HEK293 (cell line): ENCODE results near the gene NEU4.

ENCODE experiments used
- EGR2 ChIP-seq: fragments of 450-650 bp; formaldehyde crosslinking; IDR thresholded peaks from 2 replicates; pipeline ENCODE4 v1.5.1; 2016; ENCODE audit warnings: low read depth, missing biosample characterization, missing genetic modification characterization
- GLIS1 ChIP-seq: fragments of 450-650 bp; formaldehyde crosslinking; IDR thresholded peaks from 2 replicates; pipeline ENCODE4 v1.5.1; 2016; ENCODE audit warnings: missing biosample characterization, missing genetic modification characterization
- GLIS2 ChIP-seq: fragments of 450-650 bp; formaldehyde crosslinking; IDR thresholded peaks from 2 replicates; pipeline ENCODE4 v1.5.1; 2016; ENCODE audit warnings: missing biosample characterization, missing genetic modification characterization
- HIC1 ChIP-seq: fragments of 450-650 bp; formaldehyde crosslinking; IDR thresholded peaks from 2 replicates; pipeline ENCODE4 v1.5.1; 2016; ENCODE audit warnings: missing biosample characterization, missing genetic modification characterization
- PATZ1 ChIP-seq: fragments of 450-650 bp; formaldehyde crosslinking; IDR thresholded peaks from 2 replicates; pipeline ENCODE4 v1.5.1; 2016; ENCODE audit warnings: missing biosample characterization, missing genetic modification characterization
- REST ChIP-seq: fragments of 450-650 bp; formaldehyde crosslinking; IDR thresholded peaks from 2 replicates; pipeline ENCODE4 v1.5.1; 2016; ENCODE audit warnings: missing biosample characterization, missing genetic modification characterization
- ZBTB26 ChIP-seq: fragments of 450-650 bp; formaldehyde crosslinking; optimal IDR thresholded peaks from 2 replicates; pipeline ENCODE3; 2016; ENCODE audit warnings: missing biosample characterization, mild to moderate bottlenecking, missing genetic modification characterization
- ZBTB8A ChIP-seq: fragments of 450-650 bp; formaldehyde crosslinking; IDR thresholded peaks from 2 replicates; pipeline ENCODE4 v1.5.1; 2016; ENCODE audit warnings: missing biosample characterization, missing genetic modification characterization
- ZFHX2 ChIP-seq: fragments of 450-650 bp; formaldehyde crosslinking; conservative IDR thresholded peaks from 2 replicates; pipeline ENCODE4 v1.5.1; 2016; ENCODE audit warnings: missing biosample characterization, missing genetic modification characterization
- ZIC2 ChIP-seq: fragments of 450-650 bp; formaldehyde crosslinking; IDR thresholded peaks from 2 replicates; pipeline ENCODE4 v1.5.1; 2016; ENCODE audit warnings: missing biosample characterization, missing genetic modification characterization
- ZNF140 ChIP-seq: fragments of 450-650 bp; formaldehyde crosslinking; IDR thresholded peaks from 2 replicates; pipeline ENCODE4 v1.5.1; 2016; ENCODE audit warnings: missing biosample characterization, missing genetic modification characterization
- ZNF2 ChIP-seq: fragments of 450-650 bp; formaldehyde crosslinking; IDR thresholded peaks from 2 replicates; pipeline ENCODE4 v1.5.1; 2016; ENCODE audit warnings: missing biosample characterization, missing genetic modification characterization
- ZNF391 ChIP-seq: fragments of 450-650 bp; formaldehyde crosslinking; IDR thresholded peaks from 2 replicates; pipeline ENCODE4 v1.5.1; 2016; ENCODE audit warnings: low read depth, missing biosample characterization, missing genetic modification characterization, borderline replicate concordance
- ZNF398 ChIP-seq: fragments of 450-650 bp; formaldehyde crosslinking; IDR thresholded peaks from 2 replicates; pipeline ENCODE4 v1.5.1; 2017; ENCODE audit warnings: missing biosample characterization, missing genetic modification characterization
- ZNF423 ChIP-seq: fragments of 450-650 bp; formaldehyde crosslinking; IDR thresholded peaks from 2 replicates; pipeline ENCODE4 v1.5.1; 2016; ENCODE audit warnings: missing biosample characterization, missing genetic modification characterization
- ZNF560 ChIP-seq: fragments of 450-650 bp; formaldehyde crosslinking; IDR thresholded peaks from 2 replicates; pipeline ENCODE4 v1.5.1; 2017; ENCODE audit warnings: missing biosample characterization, missing genetic modification characterization, borderline replicate concordance
- TF ChIP-seq, protein P1 (sequence below): fragments of 450-650 bp; formaldehyde crosslinking; IDR thresholded peaks from 2 replicates; pipeline ENCODE4 v1.5.1; 2016; ENCODE audit warnings: missing biosample characterization, missing genetic modification characterization

Gene NEU4

GRCh38 chr2:241865957-241866789, 57.2 kb downstream of the NEU4 start (continued):
- TF ChIP-seq REST, result peak; percentile 85
- TF ChIP-seq ZNF398 (tag by site-specific recombination), result no peak
- TF ChIP-seq EGR2 (tag by site-specific recombination), result peak; percentile 55; the same call in 1 of the 2 replicates
- 0 out of 2 replicates have a peak, but pooled peaks have one; percentile 62 for TF ChIP-seq ZNF391 (tag by site-specific recombination)
- peak; percentile 69; the same call in 1 of the 2 replicates for TF ChIP-seq ZNF423 (tag by site-specific recombination)
- TF ChIP-seq ZNF140 (tag by site-specific recombination), result no peak
- TF ChIP-seq, protein P1, sequence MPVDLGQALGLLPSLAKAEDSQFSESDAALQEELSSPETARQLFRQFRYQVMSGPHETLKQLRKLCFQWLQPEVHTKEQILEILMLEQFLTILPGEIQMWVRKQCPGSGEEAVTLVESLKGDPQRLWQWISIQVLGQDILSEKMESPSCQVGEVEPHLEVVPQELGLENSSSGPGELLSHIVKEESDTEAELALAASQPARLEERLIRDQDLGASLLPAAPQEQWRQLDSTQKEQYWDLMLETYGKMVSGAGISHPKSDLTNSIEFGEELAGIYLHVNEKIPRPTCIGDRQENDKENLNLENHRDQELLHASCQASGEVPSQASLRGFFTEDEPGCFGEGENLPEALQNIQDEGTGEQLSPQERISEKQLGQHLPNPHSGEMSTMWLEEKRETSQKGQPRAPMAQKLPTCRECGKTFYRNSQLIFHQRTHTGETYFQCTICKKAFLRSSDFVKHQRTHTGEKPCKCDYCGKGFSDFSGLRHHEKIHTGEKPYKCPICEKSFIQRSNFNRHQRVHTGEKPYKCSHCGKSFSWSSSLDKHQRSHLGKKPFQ (tag by site-specific recombination), result peak; percentile 80
- TF ChIP-seq ZIC2, result peak; percentile 98
- peak; percentile 69 for TF ChIP-seq ZFHX2 (tag by site-specific recombination)
- TF ChIP-seq HIC1 (tag by site-specific recombination), result peak; percentile 49; the same call in 1 of the 2 replicates
- no peak for TF ChIP-seq ZNF560 (tag by site-specific recombination)
- TF ChIP-seq GLIS1, result peak; percentile 99
- peak; percentile 66 for TF ChIP-seq GLIS2
- 0 out of 2 replicates have a peak, but pooled peaks have one; percentile 30 for TF ChIP-seq PATZ1 (tag by site-specific recombination)
- TF ChIP-seq ZNF2 (tag by site-specific recombination), result 0 out of 2 replicates have a peak, but pooled peaks have one; percentile 43
- TF ChIP-seq ZBTB8A (tag by site-specific recombination), result no peak
- peak; percentile 15 for TF ChIP-seq ZBTB26 (tag by site-specific recombination)
